Stimulated activated CD4-positive, alpha-beta T cell treated with anti-CD3 and anti-CD28 coated beads, Interleukin-12 subunit alpha, Interleukin-12 subunit beta, amount 100 ng/mL, for 48 hours (primary cell): ENCODE results near the gene SLC25A12.
"Not testable (repeated sequence)": the region's sequence is repeated elsewhere in the genome, so short reads cannot be mapped to it uniquely, and the experiment has no call there.

Source experiments
- DNase-seq, 3 donors: peaks; one replicate each; pipeline ENCODE4 v3.0.0-alpha.2; 2020; ENCODE audit warnings: low read depth in 2 of 3, low spot score in 1 of 3

SLC25A12 gene

GRCh38 chr2:171830039-171830438 is 64.0 kb downstream of the SLC25A12 start:
- no peak for DNase-seq

GRCh38 chr2:171824086-171824485 is 70.0 kb downstream of the SLC25A12 start:
- no peak for DNase-seq

- no peak for DNase-seq
These were observed 71.3 kb downstream of the SLC25A12 start for GRCh38 chr2:171822525-171823322.

GRCh38 chr2:171819453-171819852 is 74.6 kb downstream of the SLC25A12 start:
- DNase-seq: no peak

- DNase-seq: no peak
These were observed 79.2 kb downstream of the SLC25A12 start for GRCh38 chr2:171814883-171815282.

- no peak for DNase-seq
These were observed 79.9 kb downstream of the SLC25A12 start for GRCh38 chr2:171814174-171814573.

GRCh38 chr2:171813729-171814128 is 80.3 kb downstream of the SLC25A12 start:
- DNase-seq: no peak

- no peak for DNase-seq
These were observed 80.9 kb downstream of the SLC25A12 start for GRCh38 chr2:171813126-171813525.

GRCh38 chr2:171811245-171811628 is 82.8 kb downstream of the SLC25A12 start:
- DNase-seq: no peak

GRCh38 chr2:171810422-171811244 is 83.4 kb downstream of the SLC25A12 start:
- no peak for DNase-seq

- DNase-seq: not testable (repeated sequence)
These were observed 85.2 kb downstream of the SLC25A12 start for GRCh38 chr2:171808885-171809284.

GRCh38 chr2:171807831-171808393 is 86.1 kb downstream of the SLC25A12 start:
- no peak for DNase-seq

- DNase-seq: no peak
These were observed 86.9 kb downstream of the SLC25A12 start for GRCh38 chr2:171807119-171807518.

- no peak for DNase-seq
These were observed 89.6 kb downstream of the SLC25A12 start for GRCh38 chr2:171804456-171804855.

GRCh38 chr2:171803757-171804156 is 90.3 kb downstream of the SLC25A12 start:
- no peak for DNase-seq

GRCh38 chr2:171800639-171801038 is 93.4 kb downstream of the SLC25A12 start:
- DNase-seq: no peak

- no peak for DNase-seq
These were observed 95.8 kb downstream of the SLC25A12 start for GRCh38 chr2:171798156-171798820.

- no peak for DNase-seq
These were observed 99.1 kb downstream of the SLC25A12 start for GRCh38 chr2:171794918-171795317.

- DNase-seq: no peak
These were observed 100.1 kb downstream of the SLC25A12 start for GRCh38 chr2:171793691-171794678.

GRCh38 chr2:171792886-171793580 is 101.0 kb downstream of the SLC25A12 start:
- DNase-seq: no peak
